IPS-18c (cell line): ENCODE data around the gene SLC38A2.

ENCODE experiments used
- H3K4me3 ChIP-seq: 2 replicates; pipeline ENCODE4 v1.7.0; 2013; ENCODE audit warnings: low read depth, mild to moderate bottlenecking, low read length, moderate library complexity; ENCODE audit not compliant: insufficient read depth
- H3K9me3 ChIP-seq: one replicate; pipeline ENCODE4 v1.6.1; 2013; ENCODE audit warnings: mild to moderate bottlenecking, low read length, moderate library complexity; ENCODE audit not compliant: control insufficient read depth, insufficient read depth

SLC38A2 gene

DNA sequence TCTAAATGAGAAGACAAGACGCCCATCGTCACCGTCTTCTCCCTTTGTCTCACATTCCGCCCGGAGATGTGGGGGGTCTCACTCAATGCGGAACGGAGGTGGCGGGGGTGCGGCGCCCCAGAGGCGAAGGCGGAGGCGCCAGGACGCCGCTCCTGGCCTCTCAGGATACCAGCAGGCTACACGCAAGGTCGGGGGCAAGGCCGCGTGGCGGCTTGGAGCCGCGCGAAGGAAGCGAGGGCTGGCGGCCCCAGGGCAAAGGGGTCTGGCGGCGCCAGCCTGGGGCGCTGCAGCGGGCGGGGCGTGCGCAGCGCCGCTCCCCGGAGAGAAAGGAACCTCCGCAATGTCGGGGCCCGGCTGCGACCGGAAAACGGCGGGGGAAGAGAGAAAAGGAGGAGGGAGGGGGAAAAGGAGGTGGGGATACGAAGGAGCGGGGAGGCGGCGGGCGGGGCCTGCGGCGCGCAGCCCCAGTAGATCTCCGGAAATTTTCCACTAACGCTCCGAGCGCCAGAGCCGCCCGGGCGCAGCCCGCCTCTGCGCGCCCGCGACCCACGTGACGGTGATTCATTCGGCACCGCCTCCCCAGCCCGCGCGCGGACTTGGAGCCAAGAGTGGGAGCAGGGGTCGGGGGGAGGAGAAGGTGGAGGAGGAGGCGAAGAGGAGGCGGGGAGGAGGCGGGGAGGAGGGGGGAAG, 10.5 kb upstream of the SLC38A2 start:
- H3K4me3 ChIP-seq = peak overlapping the region; percentile 92
- H3K9me3 ChIP-seq = no peaks in the 10 kb centered on the region

DNA sequence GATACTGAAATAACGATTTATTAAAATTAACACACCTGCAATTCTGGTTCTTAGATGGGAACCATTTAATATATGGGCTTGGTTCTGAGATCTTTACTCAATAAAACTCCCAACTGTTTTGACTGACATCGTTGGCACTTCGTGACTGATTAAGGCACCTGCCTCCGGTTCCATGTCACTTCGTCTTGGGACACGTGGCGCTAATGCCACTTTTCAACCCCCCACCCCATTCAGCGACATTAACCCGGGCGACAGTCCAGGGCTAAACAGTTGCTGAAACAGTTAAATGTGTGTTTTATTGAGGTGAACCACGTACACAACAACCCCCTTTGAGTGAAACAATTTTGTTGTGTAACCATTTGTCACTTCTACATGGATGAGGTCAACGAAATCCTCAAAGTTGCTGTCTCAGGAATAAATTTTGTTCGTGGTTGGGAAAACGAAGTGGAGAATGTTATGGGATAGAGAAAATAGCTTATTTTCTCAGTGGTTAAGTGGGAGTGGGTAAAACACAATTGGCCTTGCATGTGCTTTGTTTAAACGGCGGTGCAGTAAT, 9.9 kb upstream of the SLC38A2 start:
- H3K9me3 ChIP-seq = no peaks in the 10 kb centered on the region
- H3K4me3 ChIP-seq = peak overlapping the region; percentile 92

- no peak overlapping the region for H3K4me3 ChIP-seq
- no peaks in the 10 kb centered on the region for H3K9me3 ChIP-seq
Measured at GRCh38 chr12:46380881-46381280, 8.3 kb upstream of the SLC38A2 start.

- H3K4me3 ChIP-seq = no peak overlapping the region
- H3K9me3 ChIP-seq = no peaks in the 10 kb centered on the region
Measured at GRCh38 chr12:46380022-46380796, 7.6 kb upstream of the SLC38A2 start.

- no peak overlapping the region for H3K4me3 ChIP-seq
- H3K9me3 ChIP-seq = no peaks in the 10 kb centered on the region
Measured at GRCh38 chr12:46379352-46379751, 6.8 kb upstream of the SLC38A2 start.

GRCh38 chr12:46378530-46378929, 6.0 kb upstream of the SLC38A2 start:
- no peaks in the 10 kb centered on the region for H3K9me3 ChIP-seq
- H3K4me3 ChIP-seq = no peak overlapping the region

DNA sequence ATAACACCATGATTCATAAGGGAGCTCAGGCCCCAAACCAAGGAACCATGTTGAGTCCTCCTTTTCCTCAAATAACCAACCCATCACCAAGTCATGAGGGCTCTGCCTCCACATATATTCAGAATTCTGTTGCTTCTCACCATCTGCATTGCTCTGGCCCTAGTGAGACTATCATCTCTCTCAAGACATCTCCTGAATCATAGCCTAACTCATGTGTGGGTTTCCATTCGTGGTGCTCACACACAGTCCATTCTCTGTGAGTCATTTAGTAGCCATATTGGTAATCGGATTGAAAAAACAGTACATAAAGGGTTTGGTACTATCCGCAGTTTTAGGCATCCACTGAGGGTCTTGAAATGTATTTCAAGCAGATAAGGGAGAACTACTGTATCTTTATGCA, 5.1 kb upstream of the SLC38A2 start:
- H3K9me3 ChIP-seq = no peaks in the 10 kb centered on the region
- no peak overlapping the region for H3K4me3 ChIP-seq

GRCh38 chr12:46376579-46376978, 4.0 kb upstream of the SLC38A2 start:
- no peak overlapping the region for H3K4me3 ChIP-seq
- no peaks in the 10 kb centered on the region for H3K9me3 ChIP-seq

DNA sequence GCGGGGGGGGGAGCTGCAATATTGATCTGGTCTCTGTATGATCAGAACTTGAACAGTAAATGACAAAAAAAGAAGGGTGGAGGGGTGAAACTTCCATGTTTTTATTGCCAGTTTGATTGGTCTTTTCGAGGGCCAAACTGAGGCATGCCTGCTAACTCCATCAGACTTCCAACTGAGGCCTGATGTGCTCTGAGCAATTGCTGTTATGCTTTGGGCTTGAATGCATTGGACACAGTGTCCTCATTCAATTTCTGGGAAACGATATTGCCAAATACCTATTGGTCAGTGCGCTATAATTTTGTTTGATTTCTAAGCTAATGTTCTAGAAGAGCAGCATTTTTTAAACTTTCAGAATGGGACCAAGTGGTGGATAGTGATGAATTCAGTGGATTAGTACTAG, 2.1 kb upstream of the SLC38A2 start:
- H3K9me3 ChIP-seq = no peaks in the 10 kb centered on the region
- H3K4me3 ChIP-seq = no peak overlapping the region

GRCh38 chr12:46374310-46374709, 1.7 kb upstream of the SLC38A2 start:
- Histone ChIP-seq H3K4me3 (no peak overlapping the region), H3K9me3 (no peaks in the 10 kb centered on the region)

GRCh38 chr12:46373301-46374296, 1.0 kb upstream of the SLC38A2 start:
- peak overlapping the region; percentile 93 for H3K4me3 ChIP-seq

GRCh38 chr12:46371718-46372543, 642 bp downstream of the SLC38A2 start:
- Histone ChIP-seq H3K4me3 (peak overlapping the region; percentile 93), H3K9me3 (no peaks in the 10 kb centered on the region)

More at GRCh38 chr12:46373301-46374296, 1.0 kb upstream of the SLC38A2 start:
- H3K9me3 ChIP-seq = no peaks in the 10 kb centered on the region

DNA sequence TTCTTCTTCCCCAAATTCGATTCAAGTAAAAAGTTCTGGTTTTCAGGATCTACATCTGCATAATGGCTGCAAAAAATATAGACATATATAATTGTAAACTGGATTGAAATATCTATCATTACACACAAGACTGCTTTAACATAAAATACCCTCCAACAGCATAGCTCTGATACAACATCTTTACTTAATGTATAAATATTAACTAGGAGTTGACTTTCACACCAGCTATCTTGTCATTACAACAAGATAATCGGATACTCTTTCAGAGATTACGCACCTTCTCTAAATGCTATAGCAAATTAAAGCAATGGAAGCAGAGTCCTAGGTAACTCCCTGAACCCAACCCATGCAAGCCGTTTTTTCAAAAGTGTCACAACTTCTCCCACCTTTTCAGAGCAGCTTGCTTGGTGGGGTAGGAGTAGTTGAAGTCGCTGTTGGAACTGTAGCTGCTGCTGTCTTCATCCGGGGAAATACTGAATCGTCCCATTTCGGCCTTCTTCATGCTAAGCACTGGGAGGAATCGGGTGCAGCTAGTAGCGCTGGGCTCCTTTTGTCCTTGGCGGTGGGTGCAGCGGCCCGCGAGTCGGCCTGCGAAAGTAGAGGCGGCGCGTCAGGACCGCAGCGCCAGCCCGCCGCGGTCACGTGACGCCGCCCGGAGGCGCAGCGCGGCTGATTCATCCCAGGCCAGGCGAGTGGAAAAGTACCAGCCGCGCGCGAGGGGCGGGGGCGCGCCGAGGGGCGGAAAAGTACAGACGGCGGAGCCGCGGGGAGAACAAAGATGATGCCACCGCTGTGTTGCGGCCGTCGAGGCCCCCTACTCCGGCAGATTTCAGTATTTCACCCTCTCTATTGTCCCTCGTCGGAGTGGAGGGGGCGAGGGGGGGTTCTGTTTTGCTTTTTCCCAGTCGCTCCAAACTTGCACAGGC, 1.5 kb downstream of the SLC38A2 start:
- H3K9me3 ChIP-seq = no peaks in the 10 kb centered on the region
- peak overlapping the region; percentile 93 for H3K4me3 ChIP-seq

GRCh38 chr12:46370380-46370734, 2.2 kb downstream of the SLC38A2 start:
- Histone ChIP-seq H3K4me3 (peak overlapping the region; percentile 93), H3K9me3 (no peaks in the 10 kb centered on the region)

- no peak overlapping the region; the same call in 1 of the 2 replicates for H3K4me3 ChIP-seq
Measured at GRCh38 chr12:46369474-46370379, 2.8 kb downstream of the SLC38A2 start.

More at GRCh38 chr12:46369474-46370379, 2.8 kb downstream of the SLC38A2 start:
- H3K9me3 ChIP-seq = no peaks in the 10 kb centered on the region
